Globus pallidus (tissue), 1 donor: ENCODE measurements around the gene AP3B2.

Experiments
- DNase-seq: peaks from one replicate; pipeline ENCODE4 v3.0.0-alpha.2; 2015; ENCODE audit warnings: low spot score

Gene AP3B2

GRCh38 chr15:82648257-82649103, 61.2 kb downstream of the AP3B2 start:
- DNase-seq, result peak; percentile 57

DNA sequence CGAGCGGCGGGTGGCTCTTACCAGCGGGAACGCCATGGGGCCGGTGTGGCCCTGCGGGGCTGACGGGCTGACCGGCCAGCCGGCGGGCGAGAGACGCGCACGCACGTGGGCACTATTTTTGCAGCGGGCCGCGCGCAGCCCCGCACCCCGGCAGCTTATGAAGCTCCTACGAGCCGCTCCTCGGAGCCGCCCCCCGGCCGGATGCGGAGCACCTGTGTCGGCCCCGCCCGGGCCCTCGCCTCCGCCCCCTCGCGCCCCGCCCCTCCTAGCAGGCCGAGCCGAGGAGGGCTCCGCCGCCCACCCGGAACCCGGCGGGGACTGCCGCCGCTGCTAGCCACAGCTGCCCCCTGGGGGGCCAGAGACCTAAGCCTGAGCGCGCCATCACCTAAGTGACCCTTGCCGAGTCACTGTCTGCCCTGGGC, 61.8 kb downstream of the AP3B2 start:
- no peak for DNase-seq

GRCh38 chr15:82647045-82647834, 62.4 kb downstream of the AP3B2 start, which contains the start of gene CPEB1:
CPEB1 (minus strand) TSS chr15:82647363; CDS start chr15:82628459, 18,904 bp downstream.
- peak; percentile 83 for DNase-seq

- peak; percentile 43 for DNase-seq
Measured at GRCh38 chr15:82646250-82647044, 63.2 kb downstream of the AP3B2 start.

GRCh38 chr15:82644967-82645852, 64.5 kb downstream of the AP3B2 start:
- peak; percentile 23 for DNase-seq

- DNase-seq, result peak; percentile 17
Measured at GRCh38 chr15:82643992-82644391, 65.7 kb downstream of the AP3B2 start.

- no peak for DNase-seq
Measured at GRCh38 chr15:82642656-82643055, 67.0 kb downstream of the AP3B2 start.

DNA sequence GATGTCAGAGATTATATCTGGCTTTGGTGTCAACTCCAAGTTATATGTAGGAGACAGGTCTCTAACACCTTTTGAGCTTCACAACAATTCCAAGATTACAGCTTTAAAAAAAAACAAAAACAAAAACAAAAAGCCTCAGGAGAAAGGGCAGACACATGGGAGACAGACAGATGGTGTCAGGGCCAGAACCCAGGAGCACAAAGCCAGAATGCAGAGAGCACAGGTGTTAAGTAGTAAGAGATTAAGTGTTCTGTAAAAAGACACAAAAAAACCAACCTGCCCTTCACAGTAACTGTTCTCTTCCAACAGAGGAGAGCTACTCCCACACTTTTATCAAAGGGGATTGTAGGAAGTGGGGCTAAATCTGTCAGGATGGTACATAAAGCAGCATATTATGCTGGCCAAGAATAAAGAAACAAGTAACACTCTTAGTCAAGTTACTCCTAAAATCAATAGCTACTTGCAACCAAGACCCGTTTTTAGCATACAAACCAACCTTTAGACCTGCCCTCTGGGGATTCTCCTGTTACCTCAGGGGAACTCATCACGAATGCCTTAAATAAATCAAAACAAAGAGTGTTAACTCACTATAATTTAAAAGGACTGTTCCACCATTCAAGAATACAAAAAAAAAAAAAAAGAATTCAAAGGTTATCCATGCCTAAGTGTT, 68.4 kb downstream of the AP3B2 start:
- DNase-seq, result no peak

DNA sequence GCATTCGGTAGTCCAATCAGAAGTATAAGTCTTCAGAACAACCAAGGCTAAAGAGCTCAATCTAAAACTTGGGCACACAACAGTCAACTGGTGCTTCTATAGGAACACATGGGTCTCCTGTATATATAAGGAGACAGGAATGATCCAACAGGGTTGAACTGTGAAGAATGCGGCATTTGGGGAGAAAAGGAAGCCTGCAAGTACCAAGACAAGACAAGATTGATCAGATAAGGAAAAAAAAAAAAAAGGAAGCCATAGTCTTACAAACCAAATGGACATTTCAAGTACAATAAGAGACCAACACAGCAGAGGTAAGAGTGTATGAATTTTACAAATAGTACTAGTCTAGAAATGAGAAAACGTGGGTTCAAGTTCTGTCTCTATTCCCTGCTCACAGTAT, 69.0 kb downstream of the AP3B2 start:
- DNase-seq, result no peak

DNA sequence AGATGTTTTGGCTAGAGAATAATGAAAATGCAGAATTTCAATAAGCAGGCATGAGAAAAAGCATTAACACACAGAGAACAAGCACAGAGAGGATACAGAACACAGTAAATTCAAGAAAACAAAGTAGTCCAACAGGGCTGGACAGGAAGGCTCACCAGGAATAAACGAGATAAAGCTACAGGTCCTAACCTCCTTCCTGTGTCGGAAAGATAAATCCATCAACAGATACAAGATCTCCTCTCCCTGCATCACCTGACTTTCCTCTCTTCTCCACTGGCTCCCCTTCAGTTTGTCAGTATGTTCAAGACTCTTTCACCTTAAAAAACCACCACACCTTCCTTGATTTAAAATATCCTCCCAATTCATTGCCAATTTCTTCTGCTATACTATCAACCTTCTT, 73.9 kb downstream of the AP3B2 start:
- no peak for DNase-seq

DNA sequence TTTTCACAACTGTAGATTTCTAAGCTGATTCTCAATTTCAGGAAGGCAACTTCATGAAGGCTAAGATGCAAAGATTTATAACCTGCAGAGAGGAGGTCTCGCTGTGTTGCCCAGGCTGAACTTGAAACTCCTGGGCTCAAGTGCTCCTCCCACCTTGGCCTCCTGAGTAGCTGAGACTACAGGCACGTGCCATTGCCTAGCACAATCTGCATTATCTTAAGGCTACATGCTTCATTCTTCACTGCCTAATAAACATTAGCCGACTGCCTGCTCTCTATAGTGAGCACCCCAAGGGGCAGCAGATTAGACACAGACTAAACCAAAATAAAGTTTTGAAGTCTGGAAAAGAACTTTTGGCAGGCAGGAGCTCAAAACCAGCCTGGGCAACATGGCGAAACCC, 79.6 kb downstream of the AP3B2 start:
- no peak for DNase-seq

DNA sequence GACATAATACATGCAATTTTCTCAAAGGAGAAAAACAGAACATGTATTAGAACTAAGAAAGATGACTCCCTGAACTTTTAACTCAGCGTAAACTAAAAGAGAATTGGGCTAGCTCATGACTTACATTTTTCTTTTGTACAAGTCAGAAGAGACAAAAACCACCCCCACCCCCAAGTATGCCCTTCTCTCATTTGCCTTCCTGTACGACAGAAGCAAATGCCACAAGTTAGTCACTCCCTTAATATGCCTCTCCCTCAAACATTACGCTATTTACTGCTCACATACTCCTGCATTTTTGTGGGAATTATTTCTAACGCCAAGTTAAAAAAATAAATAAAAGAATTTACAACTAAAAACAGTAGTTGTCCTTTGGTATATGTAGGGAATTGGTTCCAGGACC, 84.5 kb downstream of the AP3B2 start:
- no peak for DNase-seq

- DNase-seq, result no peak
Measured at GRCh38 chr15:82624438-82624837, 85.2 kb downstream of the AP3B2 start.

DNA sequence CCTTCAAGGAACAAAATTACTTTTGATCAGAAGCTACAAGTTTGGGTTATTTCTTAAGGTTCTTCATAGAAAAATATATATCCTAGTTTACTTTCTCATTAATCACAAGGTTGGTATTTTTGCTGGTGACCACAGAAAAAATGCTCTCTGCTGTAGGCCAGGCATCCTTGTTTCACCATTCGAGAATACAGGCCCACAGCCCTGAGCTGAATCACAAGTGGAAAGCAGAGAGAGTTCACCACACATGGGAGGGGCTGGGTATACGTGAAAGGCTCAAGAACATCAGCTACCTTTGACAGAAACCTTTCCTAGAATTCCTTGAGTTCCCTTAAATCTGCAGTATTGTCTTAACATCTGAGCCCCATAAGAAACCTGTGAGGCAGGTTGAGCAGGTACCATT, 85.7 kb downstream of the AP3B2 start:
- DNase-seq, result no peak

DNA sequence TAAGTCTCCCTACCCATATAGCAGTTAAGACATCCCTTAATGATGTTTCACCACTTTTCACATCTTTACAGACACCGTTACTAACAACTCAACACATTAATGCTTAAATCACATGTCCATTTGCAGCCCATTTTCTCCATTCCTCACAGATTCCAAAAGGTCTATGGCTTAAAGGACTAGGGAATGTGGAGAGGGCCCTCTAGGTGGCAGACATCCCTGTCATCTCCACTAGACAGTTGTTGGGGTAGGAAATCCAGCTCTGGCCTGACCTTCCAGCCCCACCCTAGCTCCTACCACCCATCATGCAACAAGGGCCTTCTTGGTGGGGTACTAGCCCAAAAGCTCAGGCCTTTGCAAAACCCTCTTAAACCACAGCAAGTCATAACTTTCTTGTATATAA, 87.7 kb downstream of the AP3B2 start:
- no peak for DNase-seq

DNA sequence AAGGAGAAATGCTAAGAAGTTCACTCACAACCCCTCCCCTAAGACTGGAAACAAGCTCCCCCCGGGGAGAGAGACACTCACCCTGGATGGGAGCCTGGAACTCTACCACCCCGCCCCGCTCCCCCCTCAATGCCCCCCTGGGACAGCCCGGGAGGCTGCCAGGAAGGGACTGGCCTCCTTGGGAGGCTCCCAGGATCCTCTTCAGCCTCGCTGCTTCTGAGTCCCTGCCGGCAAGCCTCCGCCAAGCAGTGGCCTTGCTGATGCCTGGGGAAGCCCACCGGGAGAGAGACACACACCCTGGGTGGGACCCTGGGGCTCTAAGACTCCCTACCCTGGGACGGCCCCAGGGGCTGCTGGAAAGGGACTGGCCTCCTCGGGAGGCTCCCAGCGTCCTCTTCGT, 95.9 kb downstream of the AP3B2 start:
- no peak for DNase-seq

- no peak for DNase-seq
Measured at GRCh38 chr15:82611348-82611747, 98.3 kb downstream of the AP3B2 start.
